Prostate gland (tissue), 2 donors: ENCODE measurements around the gene SMIM7. TPM values are rescaled to one million over a fixed set of nuclear protein-coding genes. Genes with fewer than 3 reads are reported as not detected.

Experiments used
- DNase-seq: peaks from one replicate; pipeline ENCODE4 v3.0.0-alpha.2; 2019; ENCODE audit warnings: low spot score
- H3K27ac ChIP-seq, 2 donors: fragments of 200-600 bp; sonication (generic); 2 replicates each; pipeline ENCODE4 v1.5.1; 2017 to 2019
- H3K27me3 ChIP-seq: fragments of 200-600 bp; sonication (generic); replicated peaks from 2 replicates; pipeline ENCODE4 v1.5.1; 2019; ENCODE audit not compliant: insufficient read depth
- H3K36me3 ChIP-seq, 2 donors: fragments of 200-600 bp; sonication (generic); 1 replicate in 1 of 2; 2 replicates in 1 of 2; pipeline versions ENCODE4 v1.5.1 to v1.8.1; 2017 to 2019
- H3K4me1 ChIP-seq: fragments of 200-600 bp; sonication (generic); replicated peaks from 2 replicates; pipeline ENCODE4 v1.5.1; 2019
- H3K4me3 ChIP-seq, 2 donors: fragments of 200-600 bp; sonication (generic); 2 replicates each; pipeline ENCODE4 v1.5.1; 2017 to 2019
- H3K9me3 ChIP-seq: fragments of 200-600 bp; sonication (generic); 2 replicates; pipeline ENCODE4 v1.5.1; 2017
- CTCF ChIP-seq, 4 experiments: fragments of 200-600 bp in 2 of 4; fragments of 450-650 bp in 2 of 4; sonication (generic) in 2 of 4; IDR thresholded peaks; 1 replicate in 3 of 4; 2 replicates in 1 of 4; pipeline ENCODE4 v1.5.1; 2016 to 2019; ENCODE audit warnings: antibody characterized with exemption in 4 of 4, mild to moderate bottlenecking in 2 of 4, moderate library complexity in 2 of 4
- POLR2A ChIP-seq: fragments of 450-650 bp; IDR thresholded peaks from one replicate; pipeline ENCODE4 v1.6.1; 2016; ENCODE audit warnings: antibody characterized with exemption, mild to moderate bottlenecking
- POLR2AphosphoS5 ChIP-seq: sonication (generic); formaldehyde crosslinking; IDR thresholded peaks from one replicate; pipeline ENCODE4 v1.6.1; 2017; ENCODE audit warnings: antibody characterized with exemption
- WGBS: methylation state at CpG from one replicate; pipeline ENCODE4 v1.1.5; 2018; 5-methylcytosine and 5-hydroxymethylcytosine counted together
- intact Hi-C: fragments of 100-400 bp; cut with DNase I; formaldehyde crosslinking; loops from one replicate; pipeline ENCODE4 v1.14.2; 2022
- total RNA-seq, 2 donors: library from RNA; depleted of rRNA; stranded (reverse); fragments of >200 nt; gene quantifications; one replicate each; pipeline ENCODE4 v1.1.0, GENCODE V29; 2016

SMIM7 gene
- total RNA-seq, 2 donors from 2014 or later: 146 to 171 TPM

GRCh38 chr19:16628183-16628983, 31.6 kb downstream of the SMIM7 start, which contains the start of gene MED26:
Gene MED26, minus strand, starts transcription at chr19:16628204. Its CDS starts 261 bp downstream, at chr19:16627943.
- H3K36me3 ChIP-seq: no peaks in the 10 kb centered on the region
- no peaks in the 10 kb centered on the region for H3K9me3 ChIP-seq
- intact Hi-C loops: loop anchor here (5.0 kb wide), 1 partner anchor 56 kb away; the partner anchor contains the start of gene SLC35E1
- under 1% methylated on average over 65 of the region's 98 CpGs for WGBS
- H3K27ac ChIP-seq: peak within 1 kb of the TSS; percentile 98 to 99
- H3K4me1 ChIP-seq: peaks cover 8% of the 10 kb centered on the region
- H3K27me3 ChIP-seq: no peaks in the 10 kb centered on the region
- peak; percentile 93 for DNase-seq
- peak; percentile 85 for TF ChIP-seq POLR2AphosphoS5
- TF ChIP-seq CTCF (IDR thresholded peaks at IDR 0.05): peak in 3 of 4 experiments; percentile 29 to 64 (median 43)
- TF ChIP-seq POLR2A: peak; percentile 77
- H3K4me3 ChIP-seq: peak within 1 kb of the TSS; percentile 89 to 95

- no peak for DNase-seq
- 0% methylated on average over 9 of the region's 38 CpGs for WGBS
- Histone ChIP-seq H3K36me3 (no peaks in the 10 kb centered on the region), H3K9me3 (no peaks in the 10 kb centered on the region), H3K27ac (peak overlapping the region; percentile 80 to 99), H3K27me3 (no peaks in the 10 kb centered on the region), H3K4me1 (peaks cover 8% of the 10 kb centered on the region), H3K4me3 (peak overlapping the region; percentile 89 to 95)
- intact Hi-C loops: loop anchor here (5.0 kb wide), 1 partner anchor 56 kb away; the partner anchor contains the start of gene SLC35E1
- TF ChIP-seq POLR2AphosphoS5 (no peak), POLR2A (no peak), CTCF (IDR thresholded peaks at IDR 0.05) (no peak)
These were observed 32.1 kb downstream of the SMIM7 start for GRCh38 chr19:16627928-16628182.

- no peaks in the 10 kb centered on the region for H3K9me3 ChIP-seq
- intact Hi-C loops: loop anchor here (5.0 kb wide), 1 partner anchor 55 kb away; the partner anchor contains the start of gene SLC35E1
- peak overlapping the region; percentile 89 to 95 for H3K4me3 ChIP-seq
- no peak for DNase-seq
- H3K27me3 ChIP-seq: no peaks in the 10 kb centered on the region
- peak overlapping the region; percentile 80 to 99 for H3K27ac ChIP-seq
- under 1% methylated on average over 52 of the region's 52 CpGs for WGBS
- TF ChIP-seq POLR2A (no peak), CTCF (IDR thresholded peaks at IDR 0.05) (no peak), POLR2AphosphoS5 (no peak)
- H3K4me1 ChIP-seq: peaks cover 8% of the 10 kb centered on the region
- H3K36me3 ChIP-seq: no peaks in the 10 kb centered on the region
These were observed 32.6 kb downstream of the SMIM7 start for GRCh38 chr19:16627193-16627927.

GRCh38 chr19:16626796-16627192, 33.1 kb downstream of the SMIM7 start:
- Histone ChIP-seq H3K27me3 (no peaks in the 10 kb centered on the region), H3K4me3 (peak overlapping the region; percentile 89 to 95), H3K36me3 (no peaks in the 10 kb centered on the region), H3K27ac (peak overlapping the region; percentile 80 to 99), H3K4me1 (peaks cover 8% of the 10 kb centered on the region), H3K9me3 (no peaks in the 10 kb centered on the region)
- DNase-seq: no peak
- intact Hi-C loops: loop anchor here (5.0 kb wide), 1 partner anchor 54 kb away; the partner anchor contains the start of gene SLC35E1
- TF ChIP-seq POLR2A: no peak
- no peak for TF ChIP-seq CTCF (IDR thresholded peaks at IDR 0.05)
- TF ChIP-seq POLR2AphosphoS5: no peak
- 2% methylated on average over 12 of the region's 12 CpGs for WGBS
